KOPT-K1 (cell line): ENCODE data around the gene TMEM250.
A peak's percentile ranks its signal among the peaks of the same experiment; 100 is the strongest.

ENCODE experiments used
- H3K27ac ChIP-seq: fragments of 200-600 bp; sonication (generic); 2 replicates; pipeline ENCODE4 v1.5.1; 2016; ENCODE audit warnings: antibody characterized with exemption, mild to moderate bottlenecking, low read depth, low read length; ENCODE audit not compliant: poor library complexity, severe bottlenecking
- H3K36me3 ChIP-seq: fragments of 200-600 bp; sonication (generic); 2 replicates; pipeline ENCODE4 v1.5.1; 2017; ENCODE audit warnings: antibody characterized with exemption, mild to moderate bottlenecking, low read length, moderate library complexity; ENCODE audit not compliant: insufficient read depth
- H3K9me3 ChIP-seq: fragments of 200-600 bp; sonication (generic); 2 replicates; pipeline ENCODE4 v1.5.1; 2017; ENCODE audit warnings: antibody characterized with exemption, low read length, mild to moderate bottlenecking; ENCODE audit not compliant: insufficient read depth, poor library complexity, severe bottlenecking

Gene TMEM250

DNA sequence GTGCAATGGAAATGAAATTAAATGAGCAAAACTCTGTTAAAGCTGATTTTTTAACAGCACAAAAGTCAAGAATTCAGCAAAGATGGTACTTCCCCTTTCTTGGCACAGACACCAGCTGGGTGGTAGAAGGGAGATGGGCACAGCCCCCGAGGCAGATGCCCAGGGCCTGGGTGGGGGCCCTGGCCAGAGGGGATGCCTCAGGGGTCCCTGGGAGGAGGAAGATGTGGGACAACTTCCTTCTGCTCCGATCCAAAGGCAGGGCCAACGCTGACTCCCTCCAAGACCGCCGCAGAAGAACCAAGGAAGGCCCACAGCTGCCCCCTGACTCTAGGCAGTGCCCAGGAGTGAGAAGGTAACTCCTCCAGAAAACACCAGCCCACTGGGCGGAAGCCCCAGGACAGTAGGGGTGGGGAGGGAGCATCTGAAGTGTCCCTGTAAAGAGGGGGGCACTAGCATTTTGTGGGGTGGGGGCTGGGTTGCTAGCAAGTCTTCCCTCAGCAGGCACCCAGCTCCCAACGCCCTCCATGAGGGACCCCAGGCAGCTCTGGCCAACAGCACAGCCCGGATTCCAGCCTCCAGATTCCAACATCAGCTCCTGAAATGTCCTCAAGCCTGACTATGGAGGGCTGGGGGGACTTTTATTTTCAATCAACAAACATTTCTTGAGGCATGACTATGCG is 28.5 kb downstream of the TMEM250 start:
- Histone ChIP-seq H3K36me3 (no peaks in the 10 kb centered on the region), H3K9me3 (no peaks in the 10 kb centered on the region), H3K27ac (no peak overlapping the region)

DNA sequence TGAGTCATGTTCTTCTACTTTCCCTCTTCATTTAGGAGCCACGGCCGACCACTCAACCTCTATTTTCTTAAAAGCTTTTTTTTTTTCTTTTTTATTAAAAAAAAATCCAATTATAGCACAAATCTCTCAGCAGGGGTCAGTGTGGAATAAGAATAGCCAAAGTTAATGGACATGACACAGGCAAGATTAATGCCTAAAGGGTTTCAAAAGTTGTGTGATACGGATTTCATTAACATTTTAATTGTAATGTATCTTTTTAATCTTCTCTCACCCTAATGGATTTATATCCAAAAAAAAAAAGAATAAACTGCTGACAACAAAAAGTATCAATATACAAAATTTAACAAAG is 29.0 kb downstream of the TMEM250 start:
- H3K36me3 ChIP-seq = no peaks in the 10 kb centered on the region
- no peak overlapping the region for H3K27ac ChIP-seq
- no peaks in the 10 kb centered on the region for H3K9me3 ChIP-seq

DNA sequence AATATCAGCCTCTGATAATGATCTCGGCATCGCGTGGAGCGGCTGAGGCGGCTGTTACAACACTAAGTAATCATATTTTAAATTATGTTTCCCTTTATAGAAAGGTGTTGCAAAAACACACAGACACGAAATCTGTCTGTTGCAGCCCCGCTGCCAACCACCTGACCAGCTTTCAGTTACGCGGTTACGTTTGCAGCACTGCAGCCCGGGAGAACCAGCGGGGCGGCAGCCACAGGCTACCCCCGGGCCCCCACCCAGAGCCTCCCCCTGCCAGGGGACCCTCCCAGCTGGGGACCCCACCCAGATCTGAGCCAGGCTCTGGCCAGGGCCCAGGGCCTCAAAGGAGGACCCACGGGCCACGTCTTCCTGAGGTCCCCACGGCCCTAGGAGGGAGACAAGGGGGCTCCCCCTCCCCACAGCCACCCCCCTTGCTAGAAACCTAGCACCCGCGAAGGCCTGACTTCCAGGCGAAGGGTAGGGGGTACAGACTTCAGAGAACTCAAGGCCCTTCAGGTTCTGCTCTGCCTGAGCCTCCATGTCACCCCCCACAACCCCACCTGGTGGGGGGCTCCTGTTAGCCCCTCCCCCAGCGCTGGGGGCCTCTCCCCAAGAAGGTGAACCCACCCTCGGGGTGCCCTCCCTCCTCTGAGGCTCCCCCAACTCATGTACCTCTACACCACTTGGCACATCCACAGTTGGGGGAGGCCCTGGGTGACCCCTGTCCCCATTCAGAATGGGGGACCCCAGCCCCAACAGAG is 29.6 kb downstream of the TMEM250 start:
- no peaks in the 10 kb centered on the region for H3K9me3 ChIP-seq
- H3K27ac ChIP-seq = peak overlapping the region; percentile 22
- no peaks in the 10 kb centered on the region for H3K36me3 ChIP-seq

DNA sequence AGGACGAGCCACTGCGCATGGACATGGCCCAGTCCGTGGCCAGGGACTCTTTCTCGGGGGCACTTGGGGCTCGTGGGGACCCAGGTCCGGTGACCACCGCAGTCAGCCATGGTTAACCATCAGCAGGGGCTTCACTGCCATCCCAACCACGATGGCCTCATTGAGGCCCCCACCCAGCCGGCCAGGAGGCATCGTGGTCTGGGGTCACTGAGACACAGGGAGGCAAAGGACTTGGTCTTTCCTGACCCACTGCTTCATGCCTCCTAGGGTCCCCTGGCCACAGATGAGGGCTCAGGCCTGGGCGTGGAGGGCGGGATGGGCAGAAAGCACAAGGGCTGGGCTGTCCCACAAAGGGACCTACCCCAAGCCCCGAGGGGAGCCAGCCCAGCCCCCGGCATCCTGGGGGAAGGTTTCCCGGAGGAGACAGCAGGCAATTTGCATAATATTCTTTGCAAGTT is 30.2 kb downstream of the TMEM250 start:
- H3K9me3 ChIP-seq = no peaks in the 10 kb centered on the region
- no peak overlapping the region for H3K27ac ChIP-seq
- H3K36me3 ChIP-seq = no peaks in the 10 kb centered on the region

DNA sequence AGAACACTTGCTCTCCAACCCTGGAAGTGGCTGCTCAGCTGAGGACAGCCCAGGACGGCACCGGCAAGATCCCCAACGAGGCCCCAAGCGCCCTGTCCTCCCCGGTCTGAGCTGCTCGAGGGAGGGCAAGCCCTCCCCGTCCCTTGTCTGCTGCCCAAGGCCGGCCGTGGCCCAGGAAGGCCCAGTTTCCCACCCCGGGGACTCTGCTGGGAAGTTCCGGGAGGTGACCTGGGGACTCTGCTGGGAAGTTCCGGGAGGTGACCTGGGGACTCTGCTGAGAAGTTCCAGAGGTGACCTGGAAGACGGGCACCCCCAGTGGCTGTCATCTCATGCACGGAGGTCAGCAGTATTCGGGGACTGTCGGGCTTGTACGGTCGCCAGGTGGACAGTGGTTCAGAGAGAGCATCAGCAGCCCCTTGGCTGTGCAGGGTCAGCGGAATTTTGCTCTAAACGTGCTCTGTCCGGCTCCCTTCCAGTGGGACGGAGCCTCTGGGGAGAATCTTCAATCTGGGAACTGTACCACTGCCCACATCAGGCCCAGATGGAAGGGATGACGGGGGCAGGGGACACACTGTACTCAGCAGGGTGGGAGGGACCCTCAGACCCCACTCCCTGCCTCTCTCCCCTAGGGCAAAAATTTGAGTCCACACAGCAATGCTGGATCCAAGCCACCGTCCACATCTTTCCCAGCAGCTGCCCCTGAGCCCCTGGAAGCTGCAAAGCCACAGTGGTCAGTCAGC is 30.8 kb downstream of the TMEM250 start:
- H3K36me3 ChIP-seq = no peaks in the 10 kb centered on the region
- no peaks in the 10 kb centered on the region for H3K9me3 ChIP-seq
- no peak overlapping the region for H3K27ac ChIP-seq

DNA sequence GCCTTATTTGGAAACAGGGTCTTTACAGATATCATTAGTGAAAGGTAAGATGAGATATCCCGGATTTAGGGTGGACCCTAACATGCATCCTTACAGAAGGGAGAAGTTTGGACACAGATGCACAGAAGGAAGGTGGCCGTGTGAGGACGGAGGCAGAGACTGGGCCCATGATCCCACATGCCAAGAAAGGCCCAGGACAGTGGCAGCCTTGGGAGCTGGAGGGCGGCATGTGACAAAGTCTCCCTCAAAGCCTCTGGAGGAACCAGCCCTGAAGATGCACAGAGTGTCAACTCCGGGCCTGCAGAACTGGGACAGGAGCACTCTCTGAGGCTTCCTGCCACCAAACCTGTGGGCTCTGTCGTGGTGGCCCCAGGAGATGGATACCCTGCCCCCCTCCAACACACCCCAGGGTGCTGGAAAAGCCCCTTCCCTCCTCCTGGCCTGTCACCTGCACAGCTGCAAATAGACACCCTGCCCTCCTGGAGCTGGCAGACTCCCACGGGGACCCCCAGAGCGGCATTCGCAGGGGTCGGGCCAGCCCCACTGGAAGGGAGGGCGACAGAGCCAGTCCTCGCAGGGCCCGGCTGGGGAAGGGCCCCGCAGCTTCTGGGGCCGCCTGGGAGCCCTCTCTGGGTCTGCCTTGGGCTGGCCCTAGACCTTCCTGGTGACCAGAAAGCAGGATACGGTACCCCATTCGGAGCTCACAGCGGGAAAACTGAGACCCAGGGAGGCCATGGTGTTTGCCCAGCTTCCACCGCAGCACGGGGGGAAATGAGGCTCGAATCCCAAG is 31.5 kb downstream of the TMEM250 start:
- no peaks in the 10 kb centered on the region for H3K9me3 ChIP-seq
- no peak overlapping the region for H3K27ac ChIP-seq
- H3K36me3 ChIP-seq = no peaks in the 10 kb centered on the region

- Histone ChIP-seq H3K27ac (no peak overlapping the region), H3K9me3 (no peaks in the 10 kb centered on the region), H3K36me3 (no peaks in the 10 kb centered on the region)
Observed at GRCh38 chr9:136086213-136086881, 32.3 kb downstream of the TMEM250 start.

- H3K9me3 ChIP-seq = no peaks in the 10 kb centered on the region
- H3K27ac ChIP-seq = no peak overlapping the region
- H3K36me3 ChIP-seq = no peaks in the 10 kb centered on the region
Observed at GRCh38 chr9:136085815-136086212, 32.9 kb downstream of the TMEM250 start.

- Histone ChIP-seq H3K36me3 (no peaks in the 10 kb centered on the region), H3K27ac (no peak overlapping the region), H3K9me3 (no peaks in the 10 kb centered on the region)
Observed at GRCh38 chr9:136084063-136084944, 34.4 kb downstream of the TMEM250 start.

- Histone ChIP-seq H3K9me3 (no peaks in the 10 kb centered on the region), H3K27ac (no peak overlapping the region), H3K36me3 (no peaks in the 10 kb centered on the region)
Observed at GRCh38 chr9:136083558-136084062, 35.1 kb downstream of the TMEM250 start.

- Histone ChIP-seq H3K27ac (no peak overlapping the region), H3K9me3 (no peaks in the 10 kb centered on the region), H3K36me3 (no peaks in the 10 kb centered on the region)
Observed at GRCh38 chr9:136082496-136083361, 35.9 kb downstream of the TMEM250 start.

GRCh38 chr9:136081826-136082495 is 36.7 kb downstream of the TMEM250 start:
- Histone ChIP-seq H3K36me3 (no peaks in the 10 kb centered on the region), H3K27ac (no peak overlapping the region), H3K9me3 (no peaks in the 10 kb centered on the region)
